A204.1 (cell line): Measurements from ENCODE around the gene TTC19.
"Not testable (repeated sequence)": the region's sequence is repeated elsewhere in the genome, so short reads cannot be mapped to it uniquely, and the experiment has no call there.

Experiments used
- FAIRE-seq: peaks from 2 replicates; lab custom pipeline; 2012; peaks lifted over from hg19 to GRCh38; lab: Jason Lieb, UNC

TTC19 gene

DNA sequence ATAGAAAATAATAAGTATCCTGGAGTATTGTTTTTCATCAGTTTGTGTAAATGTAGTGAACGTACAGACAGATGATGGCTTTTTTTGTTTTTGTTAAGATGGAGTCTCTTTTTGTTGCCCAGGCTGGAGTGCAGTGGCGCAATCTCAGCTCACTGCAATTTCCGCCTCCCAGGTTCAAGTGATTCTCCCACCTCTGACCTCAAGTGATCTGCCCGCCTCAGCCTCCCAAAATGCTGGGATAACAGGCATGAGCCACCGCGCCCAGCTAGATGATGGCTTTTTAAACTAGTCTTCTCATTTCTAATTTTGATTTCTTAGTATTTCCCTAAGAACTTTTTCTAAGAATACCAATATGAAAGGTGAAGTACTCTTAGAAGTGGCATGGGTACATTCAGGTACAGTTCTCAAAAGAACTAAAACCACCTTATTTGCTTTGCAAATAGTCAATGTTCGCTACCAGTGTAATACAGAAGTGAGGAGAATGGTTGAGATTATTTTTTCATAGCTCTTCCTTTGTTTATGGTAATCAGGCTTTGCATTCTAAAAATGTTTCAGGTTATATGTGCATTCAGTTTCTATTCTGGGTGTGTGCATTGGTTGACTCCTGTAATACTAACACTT, 34.2 kb downstream of the TTC19 start:
- no peak for FAIRE-seq

DNA sequence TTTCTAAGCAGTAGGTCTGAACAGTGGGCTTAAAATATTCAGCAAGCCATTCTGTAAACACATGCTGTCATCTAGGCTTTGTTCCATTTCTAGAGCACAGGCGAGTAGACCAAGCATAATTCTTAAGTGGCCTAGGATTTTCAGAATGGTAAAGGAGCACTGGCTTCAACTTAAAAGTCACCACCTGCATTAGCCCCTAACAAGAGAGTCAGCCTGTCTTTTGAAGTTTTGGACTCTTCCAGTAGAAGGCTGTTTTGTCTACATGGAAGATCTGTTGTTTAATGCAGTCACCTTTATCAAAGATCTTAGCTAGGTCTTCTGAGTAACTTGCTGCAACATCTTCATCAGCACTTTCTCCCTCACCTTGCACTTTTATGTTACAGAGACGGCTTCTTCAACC, 36.6 kb downstream of the TTC19 start:
- no peak for FAIRE-seq

- FAIRE-seq = no peak
Measured at GRCh38 chr17:16037636-16038035, 38.0 kb downstream of the TTC19 start.

DNA sequence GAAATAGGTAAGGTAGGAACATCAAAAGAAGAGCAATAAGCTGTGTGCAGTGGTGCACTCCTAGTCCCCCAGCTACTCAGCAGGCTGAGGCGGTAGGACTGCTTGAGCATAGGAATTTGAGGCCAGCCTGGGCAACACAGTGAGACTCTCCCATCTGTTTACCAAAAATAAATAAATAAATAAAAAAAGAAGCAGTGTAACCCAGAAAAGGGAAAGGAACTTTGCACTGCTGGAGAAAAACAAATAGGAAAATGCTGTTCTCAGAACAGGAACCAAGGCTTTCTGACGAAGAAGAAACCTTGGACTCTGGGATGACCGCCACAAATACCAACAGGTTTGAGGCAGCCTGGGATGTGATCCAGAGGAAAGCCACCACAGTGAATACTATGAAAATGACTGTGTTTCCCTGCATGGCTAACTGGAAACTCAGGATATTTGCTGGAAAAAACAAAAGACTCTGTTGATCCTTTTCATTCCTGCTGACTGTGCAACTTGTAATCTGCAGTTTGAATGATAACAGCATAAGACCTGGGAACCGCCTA, 41.2 kb downstream of the TTC19 start:
- FAIRE-seq = no peak

DNA sequence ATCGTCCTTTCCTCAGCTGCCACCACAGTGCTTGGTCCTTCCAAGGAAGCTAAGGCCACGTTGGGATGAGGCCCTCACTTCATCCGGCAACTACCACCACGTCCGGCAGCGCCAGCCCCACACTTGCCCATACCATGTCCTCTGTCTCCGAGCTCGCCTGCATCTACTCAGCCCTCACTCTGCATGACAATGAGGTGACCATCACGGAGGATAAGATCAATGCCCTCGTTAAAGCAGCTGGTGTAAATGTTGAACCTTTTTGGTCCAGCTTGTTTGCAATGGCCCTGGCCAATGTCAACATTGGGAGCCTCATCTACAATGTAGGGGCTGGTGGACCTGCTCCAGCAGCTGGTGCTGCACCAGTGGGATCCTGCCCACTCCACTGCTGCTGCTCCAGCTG, 44.9 kb downstream of the TTC19 start:
- FAIRE-seq = no peak

DNA sequence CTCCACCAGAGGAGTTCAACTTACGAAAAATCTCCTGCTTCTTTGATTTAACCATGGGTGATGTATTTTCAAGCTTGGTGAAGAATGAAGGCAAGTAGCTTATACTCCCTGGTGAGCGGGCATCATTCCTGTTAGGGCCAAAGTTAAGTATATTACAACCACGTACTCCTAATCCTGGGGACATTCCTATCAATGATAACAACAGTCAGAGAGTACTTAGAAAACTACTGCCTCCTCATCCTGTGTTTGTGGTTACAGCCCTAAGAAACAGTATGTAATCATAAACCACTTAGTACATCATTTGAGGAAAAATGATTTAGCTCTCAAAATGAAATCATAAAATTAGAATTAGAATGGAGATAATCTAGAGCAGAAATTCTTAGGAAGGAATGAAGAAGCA, 47.3 kb downstream of the TTC19 start:
- FAIRE-seq = no peak

DNA sequence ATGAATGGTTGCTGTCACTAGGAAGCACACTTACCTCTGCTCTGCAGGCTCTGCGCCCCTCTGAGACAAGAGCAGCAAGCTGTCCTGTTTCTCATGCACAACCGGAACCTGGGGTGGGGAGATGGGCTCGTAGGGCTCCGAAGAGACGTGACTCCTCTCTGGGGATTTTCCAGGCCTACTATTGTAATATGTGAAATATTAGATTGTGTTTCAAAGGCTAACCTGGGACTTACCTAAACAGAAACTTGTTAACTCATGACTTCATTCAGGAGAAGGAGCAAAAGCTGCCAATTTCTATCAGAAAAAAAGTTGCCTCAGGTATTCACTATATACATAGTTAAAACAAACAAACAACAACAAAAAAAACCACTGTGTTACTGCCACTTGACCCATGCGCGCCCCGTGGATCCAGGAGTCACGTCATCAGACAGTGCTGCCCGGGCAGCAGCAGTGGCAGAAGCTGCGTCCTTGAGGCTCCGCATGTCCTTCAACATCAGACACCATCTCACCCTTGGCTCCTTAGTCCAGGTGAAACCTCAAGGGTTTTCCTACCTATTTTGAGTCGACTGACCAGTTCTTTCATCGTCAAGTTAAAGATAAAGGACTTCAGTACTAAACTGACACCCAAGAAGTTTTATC, 49.3 kb downstream of the TTC19 start:
- no peak for FAIRE-seq

DNA sequence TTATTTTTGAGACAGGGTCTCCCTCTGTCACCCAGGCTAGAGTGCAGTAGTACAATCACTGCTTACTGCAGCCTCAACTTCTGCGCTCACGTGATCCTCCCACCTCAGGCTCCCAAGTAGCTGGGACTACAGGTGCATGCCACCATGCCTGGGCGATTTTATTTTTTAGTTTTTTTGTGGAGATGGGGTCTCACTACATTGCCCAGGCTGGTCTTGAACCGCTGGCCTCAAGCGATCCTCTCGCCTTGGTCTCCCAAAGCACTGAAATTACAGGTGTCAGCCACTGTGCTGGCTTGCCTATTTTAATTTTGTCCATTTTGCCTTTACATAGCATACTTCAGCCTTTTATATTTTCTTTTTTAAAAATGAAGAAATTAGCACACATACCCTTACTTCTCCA, 51.2 kb downstream of the TTC19 start:
- FAIRE-seq = no peak

DNA sequence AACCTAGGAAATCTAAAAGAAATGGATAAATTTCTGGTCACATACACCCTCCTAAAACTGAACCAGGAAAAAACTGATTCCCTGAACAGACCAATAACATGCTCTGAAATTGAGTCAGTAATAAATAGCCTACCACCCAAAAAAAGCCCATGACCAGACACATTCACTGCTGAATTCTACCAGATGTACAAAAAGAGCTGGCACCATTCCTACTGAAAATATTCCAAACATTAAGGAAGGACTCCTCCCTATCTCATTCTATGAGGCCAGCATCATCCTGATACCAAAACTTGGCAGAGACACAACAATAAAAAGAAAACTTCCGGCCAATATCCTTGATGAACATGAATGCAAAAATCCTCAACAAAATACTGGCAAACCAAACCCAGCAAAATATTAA, 52.9 kb downstream of the TTC19 start:
- no peak for FAIRE-seq

GRCh38 chr17:16055139-16055538, 55.5 kb downstream of the TTC19 start:
- not testable (repeated sequence) for FAIRE-seq

- no peak for FAIRE-seq
Measured at GRCh38 chr17:16061631-16062030, 62.0 kb downstream of the TTC19 start.

GRCh38 chr17:16066125-16066524, 66.5 kb downstream of the TTC19 start:
- FAIRE-seq = no peak

GRCh38 chr17:16068323-16068722, 68.7 kb downstream of the TTC19 start:
- no peak for FAIRE-seq

GRCh38 chr17:16072031-16072430, 72.4 kb downstream of the TTC19 start:
- FAIRE-seq = no peak

- FAIRE-seq = no peak
Measured at GRCh38 chr17:16073845-16074244, 74.2 kb downstream of the TTC19 start.

DNA sequence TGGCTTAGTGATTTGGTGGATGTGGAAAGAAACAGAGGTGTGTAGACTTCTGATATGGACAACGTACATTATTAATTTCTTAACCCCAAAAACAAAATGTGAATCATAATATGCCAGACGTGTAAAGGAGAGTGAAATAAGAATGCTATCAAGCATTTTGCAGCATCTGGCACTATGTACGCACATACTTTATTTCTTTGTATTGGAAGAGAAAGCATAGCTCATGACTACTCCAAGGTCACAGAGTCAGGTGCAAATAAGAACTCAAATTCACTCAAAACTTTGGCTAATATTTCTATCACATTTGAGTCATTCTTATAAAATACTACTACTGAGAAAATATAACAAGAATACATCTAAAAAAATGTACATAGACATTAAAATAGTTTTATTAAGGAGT, 74.8 kb downstream of the TTC19 start:
- FAIRE-seq = no peak

DNA sequence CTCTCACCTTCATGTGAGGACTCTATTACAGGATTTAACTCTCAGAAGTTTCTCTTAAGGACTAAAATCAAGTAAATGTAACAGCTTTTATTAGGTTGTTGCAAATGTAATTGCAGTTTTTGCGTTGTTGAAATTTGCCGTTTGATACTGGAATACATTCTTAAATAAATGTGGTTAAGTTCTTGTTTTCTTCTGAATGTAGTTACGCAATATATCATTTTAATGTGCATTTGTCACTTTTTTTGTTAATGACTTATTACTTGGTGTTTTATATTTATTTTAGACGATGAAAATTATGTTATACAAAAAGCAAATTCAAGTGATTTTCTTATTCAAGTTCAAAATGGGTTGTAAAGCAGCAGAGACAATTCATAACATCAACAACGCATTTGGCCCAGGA, 76.3 kb downstream of the TTC19 start:
- FAIRE-seq = no peak
